HepG2 (cell line): ENCODE measurements around the gene AKAP9. TPM values are rescaled to one million over a fixed set of nuclear protein-coding genes. Genes with fewer than 3 reads are reported as not detected.

Experiments
- ATF2 ChIP-seq: sonication (generic); formaldehyde crosslinking; IDR thresholded peaks from 2 replicates; pipeline ENCODE4 v1.4.0; 2020; ENCODE audit warnings: missing genetic modification reagents
- DR1 ChIP-seq: sonication (generic); formaldehyde crosslinking; IDR thresholded peaks from 2 replicates; pipeline ENCODE4 v1.8.0; 2021; ENCODE audit warnings: mild to moderate bottlenecking, missing genetic modification reagents, inconsistent platforms
- EED ChIP-seq: sonication (generic); formaldehyde crosslinking; IDR thresholded peaks from 2 replicates; pipeline ENCODE4 v1.5.0; 2020; ENCODE audit warnings: mild to moderate bottlenecking, missing genetic modification reagents
- FOSL1 ChIP-seq: sonication (generic); formaldehyde crosslinking; IDR thresholded peaks from 2 replicates; pipeline ENCODE4 v1.9.0; 2021; ENCODE audit warnings: missing genetic modification reagents, borderline replicate concordance
- FOXM1 ChIP-seq: sonication (generic); formaldehyde crosslinking; IDR thresholded peaks from 2 replicates; pipeline ENCODE4 v1.5.0; 2020; ENCODE audit warnings: missing genetic modification reagents
- MZF1 ChIP-seq: sonication (generic); formaldehyde crosslinking; IDR thresholded peaks from 2 replicates; pipeline ENCODE4 v1.8.1; 2023; ENCODE audit warnings: mild to moderate bottlenecking, missing genetic modification reagents, borderline replicate concordance
- TBX3 ChIP-seq: fragments of 450-650 bp; IDR thresholded peaks from 2 replicates; pipeline ENCODE4 v1.6.1; 2017; ENCODE audit warnings: antibody characterized with exemption, mild to moderate bottlenecking, inconsistent platforms, borderline replicate concordance
- TCF7 ChIP-seq: sonication (generic); IDR thresholded peaks from 2 replicates; pipeline ENCODE4 v1.6.1; 2016; ENCODE audit warnings: antibody characterized with exemption, low read depth
- ZFX ChIP-seq: sonication (generic); formaldehyde crosslinking; IDR thresholded peaks from 2 replicates; pipeline ENCODE4 v1.4.0; 2020; ENCODE audit warnings: mild to moderate bottlenecking, low read depth, missing genetic modification reagents, moderate library complexity
- ZNF224 ChIP-seq: sonication (generic); formaldehyde crosslinking; IDR thresholded peaks from 2 replicates; pipeline ENCODE4 v1.5.0; 2020; ENCODE audit warnings: mild to moderate bottlenecking, missing genetic modification reagents
- ZNF3 ChIP-seq: IDR thresholded peaks from 2 replicates; pipeline ENCODE4 v1.7.0; 2017; ENCODE audit warnings: inconsistent platforms
- ZNF652 ChIP-seq: IDR thresholded peaks from 2 replicates; pipeline ENCODE4 v1.6.1; 2016; ENCODE audit warnings: low read depth, borderline replicate concordance
- ZNF841 ChIP-seq: sonication (generic); formaldehyde crosslinking; IDR thresholded peaks from 2 replicates; pipeline ENCODE4 v1.8.1; 2023; ENCODE audit warnings: missing genetic modification reagents, borderline replicate concordance
- polyA plus RNA-seq, 8 experiments: library from polyadenylated mRNA; depleted of rRNA in 3 of 8; stranded (reverse) in 7 of 8; unstranded in 1 of 8; fragments of >200 nt; fragmentation: Illumina TruSeq in 4 of 8; extraction: Trizol in 4 of 8; gene quantifications; 2 replicates each; pipeline versions ENCODE4 v1.2.1 to v1.2.3, GENCODE V29; 2011 to 2016; ENCODE audit warnings: low read depth in 4 of 8, missing spikeins in 1 of 8, mixed read lengths in 1 of 8; ENCODE audit not compliant: insufficient read depth in 1 of 8
- total RNA-seq, 5 experiments: library from RNA; depleted of rRNA; stranded (reverse); fragments of >200 nt; fragmentation: Illumina TruSeq; extraction: Trizol; gene quantifications; 2 replicates each; pipeline ENCODE4 v1.2.3, GENCODE V29; 2016; ENCODE audit warnings: low read depth in 1 of 5
- TF ChIP-seq, protein P1 (sequence below): sonication (generic); formaldehyde crosslinking; IDR thresholded peaks from 2 replicates; pipeline ENCODE4 v1.4.0; 2020; ENCODE audit warnings: mild to moderate bottlenecking, missing genetic modification reagents
- TF ChIP-seq, protein P2 (sequence below): sonication (generic); formaldehyde crosslinking; IDR thresholded peaks from 2 replicates; pipeline ENCODE4 v1.4.0; 2020; ENCODE audit warnings: missing genetic modification reagents
- TF ChIP-seq, protein P3 (sequence below): sonication (generic); formaldehyde crosslinking; IDR thresholded peaks from 2 replicates; pipeline ENCODE4 v1.4.0; 2020; ENCODE audit warnings: missing genetic modification reagents, borderline replicate concordance

The AKAP9 gene
- total and polyA plus RNA-seq, 2 of the 13 experiments (the other 11 are each of a cell fraction or from before 2014, with no cell fraction given), result 27.6 to 33.1 TPM

GRCh38 chr7:92134271-92135051, 193.8 kb downstream of the AKAP9 start, which contains the start of gene CYP51A1 (continued):
- TF ChIP-seq, protein P1, sequence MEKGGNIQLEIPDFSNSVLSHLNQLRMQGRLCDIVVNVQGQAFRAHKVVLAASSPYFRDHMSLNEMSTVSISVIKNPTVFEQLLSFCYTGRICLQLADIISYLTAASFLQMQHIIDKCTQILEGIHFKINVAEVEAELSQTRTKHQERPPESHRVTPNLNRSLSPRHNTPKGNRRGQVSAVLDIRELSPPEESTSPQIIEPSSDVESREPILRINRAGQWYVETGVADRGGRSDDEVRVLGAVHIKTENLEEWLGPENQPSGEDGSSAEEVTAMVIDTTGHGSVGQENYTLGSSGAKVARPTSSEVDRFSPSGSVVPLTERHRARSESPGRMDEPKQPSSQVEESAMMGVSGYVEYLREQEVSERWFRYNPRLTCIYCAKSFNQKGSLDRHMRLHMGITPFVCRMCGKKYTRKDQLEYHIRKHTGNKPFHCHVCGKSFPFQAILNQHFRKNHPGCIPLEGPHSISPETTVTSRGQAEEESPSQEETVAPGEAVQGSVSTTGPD, result no peak
- TF ChIP-seq ZNF652 (CRISPR knock-in tag) (0 out of 2 replicates have a peak, but pooled peaks have one; percentile 15), EED (CRISPR knock-in tag) (peak; percentile 7; the same call in 1 of the 2 replicates), FOXM1 (CRISPR knock-in tag) (no peak; the same call in 1 of the 2 replicates), ATF2 (CRISPR knock-in tag) (peak; percentile 80), DR1 (CRISPR knock-in tag) (peak; percentile 86; the same call in 1 of the 2 replicates), FOSL1 (CRISPR knock-in tag) (peak; percentile 2; the same call in 1 of the 2 replicates), ZNF841 (CRISPR knock-in tag) (no peak), ZFX (peak; percentile 92), TCF7 (no peak), TBX3 (peak; percentile 89), ZNF224 (CRISPR knock-in tag) (peak; percentile 99), ZNF3 (CRISPR knock-in tag) (0 out of 2 replicates have a peak, but pooled peaks have one; percentile 49), MZF1 (CRISPR knock-in tag) (no peak)
- TF ChIP-seq, protein P2, sequence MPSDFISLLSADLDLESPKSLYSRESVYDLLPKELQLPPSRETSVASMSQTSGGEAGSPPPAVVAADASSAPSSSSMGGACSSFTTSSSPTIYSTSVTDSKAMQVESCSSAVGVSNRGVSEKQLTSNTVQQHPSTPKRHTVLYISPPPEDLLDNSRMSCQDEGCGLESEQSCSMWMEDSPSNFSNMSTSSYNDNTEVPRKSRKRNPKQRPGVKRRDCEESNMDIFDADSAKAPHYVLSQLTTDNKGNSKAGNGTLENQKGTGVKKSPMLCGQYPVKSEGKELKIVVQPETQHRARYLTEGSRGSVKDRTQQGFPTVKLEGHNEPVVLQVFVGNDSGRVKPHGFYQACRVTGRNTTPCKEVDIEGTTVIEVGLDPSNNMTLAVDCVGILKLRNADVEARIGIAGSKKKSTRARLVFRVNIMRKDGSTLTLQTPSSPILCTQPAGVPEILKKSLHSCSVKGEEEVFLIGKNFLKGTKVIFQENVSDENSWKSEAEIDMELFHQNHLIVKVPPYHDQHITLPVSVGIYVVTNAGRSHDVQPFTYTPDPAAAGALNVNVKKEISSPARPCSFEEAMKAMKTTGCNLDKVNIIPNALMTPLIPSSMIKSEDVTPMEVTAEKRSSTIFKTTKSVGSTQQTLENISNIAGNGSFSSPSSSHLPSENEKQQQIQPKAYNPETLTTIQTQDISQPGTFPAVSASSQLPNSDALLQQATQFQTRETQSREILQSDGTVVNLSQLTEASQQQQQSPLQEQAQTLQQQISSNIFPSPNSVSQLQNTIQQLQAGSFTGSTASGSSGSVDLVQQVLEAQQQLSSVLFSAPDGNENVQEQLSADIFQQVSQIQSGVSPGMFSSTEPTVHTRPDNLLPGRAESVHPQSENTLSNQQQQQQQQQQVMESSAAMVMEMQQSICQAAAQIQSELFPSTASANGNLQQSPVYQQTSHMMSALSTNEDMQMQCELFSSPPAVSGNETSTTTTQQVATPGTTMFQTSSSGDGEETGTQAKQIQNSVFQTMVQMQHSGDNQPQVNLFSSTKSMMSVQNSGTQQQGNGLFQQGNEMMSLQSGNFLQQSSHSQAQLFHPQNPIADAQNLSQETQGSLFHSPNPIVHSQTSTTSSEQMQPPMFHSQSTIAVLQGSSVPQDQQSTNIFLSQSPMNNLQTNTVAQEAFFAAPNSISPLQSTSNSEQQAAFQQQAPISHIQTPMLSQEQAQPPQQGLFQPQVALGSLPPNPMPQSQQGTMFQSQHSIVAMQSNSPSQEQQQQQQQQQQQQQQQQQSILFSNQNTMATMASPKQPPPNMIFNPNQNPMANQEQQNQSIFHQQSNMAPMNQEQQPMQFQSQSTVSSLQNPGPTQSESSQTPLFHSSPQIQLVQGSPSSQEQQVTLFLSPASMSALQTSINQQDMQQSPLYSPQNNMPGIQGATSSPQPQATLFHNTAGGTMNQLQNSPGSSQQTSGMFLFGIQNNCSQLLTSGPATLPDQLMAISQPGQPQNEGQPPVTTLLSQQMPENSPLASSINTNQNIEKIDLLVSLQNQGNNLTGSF (CRISPR knock-in tag), result peak; percentile 24; the same call in 1 of the 2 replicates
- TF ChIP-seq, protein P3, sequence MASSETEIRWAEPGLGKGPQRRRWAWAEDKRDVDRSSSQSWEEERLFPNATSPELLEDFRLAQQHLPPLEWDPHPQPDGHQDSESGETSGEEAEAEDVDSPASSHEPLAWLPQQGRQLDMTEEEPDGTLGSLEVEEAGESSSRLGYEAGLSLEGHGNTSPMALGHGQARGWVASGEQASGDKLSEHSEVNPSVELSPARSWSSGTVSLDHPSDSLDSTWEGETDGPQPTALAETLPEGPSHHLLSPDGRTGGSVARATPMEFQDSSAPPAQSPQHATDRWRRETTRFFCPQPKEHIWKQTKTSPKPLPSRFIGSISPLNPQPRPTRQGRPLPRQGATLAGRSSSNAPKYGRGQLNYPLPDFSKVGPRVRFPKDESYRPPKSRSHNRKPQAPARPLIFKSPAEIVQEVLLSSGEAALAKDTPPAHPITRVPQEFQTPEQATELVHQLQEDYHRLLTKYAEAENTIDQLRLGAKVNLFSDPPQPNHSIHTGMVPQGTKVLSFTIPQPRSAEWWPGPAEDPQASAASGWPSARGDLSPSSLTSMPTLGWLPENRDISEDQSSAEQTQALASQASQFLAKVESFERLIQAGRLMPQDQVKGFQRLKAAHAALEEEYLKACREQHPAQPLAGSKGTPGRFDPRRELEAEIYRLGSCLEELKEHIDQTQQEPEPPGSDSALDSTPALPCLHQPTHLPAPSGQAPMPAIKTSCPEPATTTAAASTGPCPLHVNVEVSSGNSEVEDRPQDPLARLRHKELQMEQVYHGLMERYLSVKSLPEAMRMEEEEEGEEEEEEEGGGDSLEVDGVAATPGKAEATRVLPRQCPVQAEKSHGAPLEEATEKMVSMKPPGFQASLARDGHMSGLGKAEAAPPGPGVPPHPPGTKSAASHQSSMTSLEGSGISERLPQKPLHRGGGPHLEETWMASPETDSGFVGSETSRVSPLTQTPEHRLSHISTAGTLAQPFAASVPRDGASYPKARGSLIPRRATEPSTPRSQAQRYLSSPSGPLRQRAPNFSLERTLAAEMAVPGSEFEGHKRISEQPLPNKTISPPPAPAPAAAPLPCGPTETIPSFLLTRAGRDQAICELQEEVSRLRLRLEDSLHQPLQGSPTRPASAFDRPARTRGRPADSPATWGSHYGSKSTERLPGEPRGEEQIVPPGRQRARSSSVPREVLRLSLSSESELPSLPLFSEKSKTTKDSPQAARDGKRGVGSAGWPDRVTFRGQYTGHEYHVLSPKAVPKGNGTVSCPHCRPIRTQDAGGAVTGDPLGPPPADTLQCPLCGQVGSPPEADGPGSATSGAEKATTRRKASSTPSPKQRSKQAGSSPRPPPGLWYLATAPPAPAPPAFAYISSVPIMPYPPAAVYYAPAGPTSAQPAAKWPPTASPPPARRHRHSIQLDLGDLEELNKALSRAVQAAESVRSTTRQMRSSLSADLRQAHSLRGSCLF (CRISPR knock-in tag), result peak; percentile 21; the same call in 1 of the 2 replicates
